ENCODE results near the gene SYT14.
A peak's percentile ranks its signal among the peaks of the same experiment; 100 is the strongest.

SYT14 gene

DNA sequence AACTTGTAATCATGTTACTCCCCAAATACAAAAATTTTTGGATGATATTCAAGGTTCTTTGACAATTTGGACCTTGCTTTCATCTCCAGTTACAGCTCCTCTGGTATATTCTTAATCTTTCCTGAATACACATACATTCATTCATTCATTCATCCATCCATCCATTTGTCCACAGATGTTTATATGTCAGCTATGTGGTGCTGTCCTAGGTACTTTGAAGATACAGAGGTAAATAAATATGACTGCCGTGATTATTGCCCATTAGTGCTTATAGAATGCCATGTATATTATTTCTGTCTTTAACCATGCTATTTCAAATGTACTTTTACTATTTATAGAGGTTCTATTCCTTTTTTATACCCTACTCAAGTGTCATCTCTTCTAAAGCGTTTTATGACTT is 72.1 kb downstream of the SYT14 start:
- Histone ChIP-seq H2BK120ac (ENCODE audit: low read depth, low read length) (no peak overlapping the region), H3K4me1 (ENCODE audit: control insufficient read depth, low read depth, low read length) (no peaks in the 10 kb centered on the region), H3K9ac (ENCODE audit: low read length) (no peak overlapping the region), H4K8ac (ENCODE audit: low read depth, low read length) (no peak overlapping the region), H2BK5ac (ENCODE audit: low read length) (no peak overlapping the region), H2AK5ac (ENCODE audit: low read length) (no peak overlapping the region), H3K27me3 (ENCODE audit: insufficient read depth, low read length, poor library complexity) (no peaks in the 10 kb centered on the region), H2BK15ac (replicated peaks; ENCODE audit: low read depth) (no peak overlapping the region), H4K5ac (ENCODE audit: low read length) (no peak overlapping the region), H3K23ac (ENCODE audit: low read length) (no peak overlapping the region), H3K36me3 (ENCODE audit: control insufficient read depth, insufficient read depth, low read length) (no peaks in the 10 kb centered on the region), H3K79me1 (ENCODE audit: low read length) (no peaks in the 10 kb centered on the region), H3K56ac (ENCODE audit: low read length) (no peak overlapping the region), H3K4me3 (ENCODE audit: low read length) (no peak overlapping the region), H3K18ac (ENCODE audit: low read length) (no peak overlapping the region), H3K27ac (ENCODE audit: low read depth, low read length) (no peak overlapping the region), H3K4me2 (ENCODE audit: low read length) (no peak overlapping the region), H3K79me2 (ENCODE audit: control insufficient read depth, insufficient read depth, low read length) (no peaks in the 10 kb centered on the region), H3K4ac (ENCODE audit: low read depth, low read length) (no peak overlapping the region)
- DNase-seq = no peak
- no CpG with 5 or more reads among the region's 2 CpGs for WGBS (ENCODE audit: extremely low coverage, insufficient coverage, low lambda C conversion rate)

DNA sequence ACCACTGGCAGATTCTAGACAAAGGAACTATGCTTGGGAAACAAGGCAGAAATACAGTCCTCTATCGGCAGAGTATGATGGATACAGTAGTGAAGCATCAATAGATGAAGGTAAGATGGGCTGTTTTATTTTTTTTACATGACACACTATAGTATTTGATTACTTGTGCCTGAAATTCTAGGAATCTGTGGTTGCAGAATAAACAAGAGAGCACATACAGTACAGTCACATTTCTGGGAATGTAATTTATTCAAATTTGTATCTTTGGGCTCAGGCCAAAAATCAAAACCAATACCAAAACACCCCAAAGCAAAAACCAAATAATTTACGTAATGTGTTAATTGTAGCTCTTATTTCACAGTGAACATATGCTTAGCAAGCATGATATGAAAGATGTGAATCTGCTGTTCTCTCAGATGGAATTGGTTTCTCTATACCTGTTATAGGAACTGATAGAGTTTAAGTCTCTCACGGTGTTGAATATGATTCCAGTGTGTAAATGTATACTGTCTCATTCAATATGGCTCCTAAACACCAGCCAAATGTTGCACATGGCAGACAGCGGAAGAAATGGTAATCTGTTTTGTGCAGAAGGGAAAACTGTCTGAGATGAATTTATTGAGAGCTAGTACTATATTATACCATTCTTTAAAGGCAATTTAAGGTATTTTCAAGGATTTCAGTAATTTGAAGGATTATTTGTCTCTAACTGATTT is 83.3 kb downstream of the SYT14 start:
- H2BK120ac ChIP-seq (ENCODE audit: low read depth, low read length) = no peak overlapping the region
- H3K36me3 ChIP-seq (ENCODE audit: control insufficient read depth, insufficient read depth, low read length) = no peaks in the 10 kb centered on the region
- no peaks in the 10 kb centered on the region for H3K4me1 ChIP-seq (ENCODE audit: control insufficient read depth, low read depth, low read length)
- H3K4ac ChIP-seq (ENCODE audit: low read depth, low read length) = no peak overlapping the region
- H3K4me2 ChIP-seq (ENCODE audit: low read length) = no peak overlapping the region
- H2AK5ac ChIP-seq (ENCODE audit: low read length) = no peak overlapping the region
- H3K56ac ChIP-seq (ENCODE audit: low read length) = no peak overlapping the region
- WGBS (ENCODE audit: extremely low coverage, insufficient coverage, low lambda C conversion rate) = no CpG with 5 or more reads among the region's 4 CpGs
- H3K27ac ChIP-seq (ENCODE audit: low read depth, low read length) = no peak overlapping the region
- no peak overlapping the region for H3K9ac ChIP-seq (ENCODE audit: low read length)
- H4K5ac ChIP-seq (ENCODE audit: low read length) = no peak overlapping the region
- no peak overlapping the region for H4K8ac ChIP-seq (ENCODE audit: low read depth, low read length)
- H3K79me1 ChIP-seq (ENCODE audit: low read length) = no peaks in the 10 kb centered on the region
- no peak overlapping the region for H2BK15ac ChIP-seq (replicated peaks; ENCODE audit: low read depth)
- H3K18ac ChIP-seq (ENCODE audit: low read length) = no peak overlapping the region
- H3K27me3 ChIP-seq (ENCODE audit: insufficient read depth, low read length, poor library complexity) = no peaks in the 10 kb centered on the region
- DNase-seq = no peak
- H3K23ac ChIP-seq (ENCODE audit: low read length) = no peak overlapping the region
- no peak overlapping the region for H2BK5ac ChIP-seq (ENCODE audit: low read length)
- H3K4me3 ChIP-seq (ENCODE audit: low read length) = no peak overlapping the region
- H3K79me2 ChIP-seq (ENCODE audit: control insufficient read depth, insufficient read depth, low read length) = no peaks in the 10 kb centered on the region

DNA sequence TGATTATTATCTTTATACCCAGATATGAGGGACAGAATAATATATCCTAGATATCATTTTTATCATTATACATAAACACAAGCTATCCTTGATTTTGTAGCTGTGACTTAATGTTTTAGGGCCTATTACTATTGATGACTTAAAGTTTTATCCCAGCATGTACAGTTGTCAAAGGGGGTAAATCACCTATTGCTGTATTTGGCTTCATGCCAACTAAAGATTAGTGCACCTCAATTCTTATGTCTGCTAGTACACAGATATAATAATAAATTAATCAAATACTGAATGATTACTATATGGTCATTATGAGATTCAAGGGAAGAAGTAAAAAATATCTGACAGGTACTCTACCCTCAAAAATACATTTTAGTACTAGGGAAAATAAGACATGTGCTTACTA is 84.0 kb downstream of the SYT14 start:
- Histone ChIP-seq H3K4me1 (ENCODE audit: control insufficient read depth, low read depth, low read length) (no peaks in the 10 kb centered on the region), H3K18ac (ENCODE audit: low read length) (no peak overlapping the region), H3K56ac (ENCODE audit: low read length) (no peak overlapping the region), H3K4me2 (ENCODE audit: low read length) (no peak overlapping the region), H4K8ac (ENCODE audit: low read depth, low read length) (no peak overlapping the region), H3K79me2 (ENCODE audit: control insufficient read depth, insufficient read depth, low read length) (no peaks in the 10 kb centered on the region), H3K27me3 (ENCODE audit: insufficient read depth, low read length, poor library complexity) (no peaks in the 10 kb centered on the region), H2BK15ac (replicated peaks; ENCODE audit: low read depth) (no peak overlapping the region), H3K4ac (ENCODE audit: low read depth, low read length) (no peak overlapping the region), H2BK120ac (ENCODE audit: low read depth, low read length) (no peak overlapping the region), H4K5ac (ENCODE audit: low read length) (no peak overlapping the region), H3K36me3 (ENCODE audit: control insufficient read depth, insufficient read depth, low read length) (no peaks in the 10 kb centered on the region), H2AK5ac (ENCODE audit: low read length) (no peak overlapping the region), H3K23ac (ENCODE audit: low read length) (no peak overlapping the region), H3K4me3 (ENCODE audit: low read length) (no peak overlapping the region), H2BK5ac (ENCODE audit: low read length) (no peak overlapping the region), H3K79me1 (ENCODE audit: low read length) (no peaks in the 10 kb centered on the region), H3K27ac (ENCODE audit: low read depth, low read length) (no peak overlapping the region), H3K9ac (ENCODE audit: low read length) (no peak overlapping the region)
- no peak for DNase-seq

DNA sequence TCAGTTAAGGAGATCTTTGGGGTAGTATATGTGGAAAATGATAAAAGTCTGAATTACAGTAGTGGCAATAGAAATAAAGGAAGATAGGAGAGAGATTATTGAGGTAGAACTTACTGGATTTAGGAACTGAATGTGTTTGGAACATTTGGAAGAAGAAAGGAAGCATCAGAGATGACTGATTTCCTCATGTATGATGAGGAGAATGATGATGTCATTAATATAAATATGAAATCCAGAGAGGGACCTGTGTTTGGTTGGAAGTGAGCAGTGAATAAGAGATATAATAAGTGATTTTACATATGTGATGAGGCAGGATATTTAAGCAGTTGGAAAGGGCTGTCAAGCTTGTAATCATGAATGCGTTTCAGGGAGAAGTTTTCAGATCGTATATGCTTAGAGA is 86.3 kb downstream of the SYT14 start:
- WGBS (ENCODE audit: extremely low coverage, insufficient coverage, low lambda C conversion rate) = 100% methylated on average over 2 of the region's 2 CpGs
- H2BK5ac ChIP-seq (ENCODE audit: low read length) = no peak overlapping the region
- H3K9ac ChIP-seq (ENCODE audit: low read length) = no peak overlapping the region
- no peaks in the 10 kb centered on the region for H3K4me1 ChIP-seq (ENCODE audit: control insufficient read depth, low read depth, low read length)
- no peak overlapping the region for H3K18ac ChIP-seq (ENCODE audit: low read length)
- H2AK5ac ChIP-seq (ENCODE audit: low read length) = no peak overlapping the region
- H2BK120ac ChIP-seq (ENCODE audit: low read depth, low read length) = no peak overlapping the region
- H4K5ac ChIP-seq (ENCODE audit: low read length) = no peak overlapping the region
- no peaks in the 10 kb centered on the region for H3K27me3 ChIP-seq (ENCODE audit: insufficient read depth, low read length, poor library complexity)
- no peak overlapping the region for H3K4ac ChIP-seq (ENCODE audit: low read depth, low read length)
- H3K27ac ChIP-seq (ENCODE audit: low read depth, low read length) = no peak overlapping the region
- H4K8ac ChIP-seq (ENCODE audit: low read depth, low read length) = no peak overlapping the region
- no peak overlapping the region for H2BK15ac ChIP-seq (replicated peaks; ENCODE audit: low read depth)
- H3K4me2 ChIP-seq (ENCODE audit: low read length) = no peak overlapping the region
- no peak overlapping the region for H3K56ac ChIP-seq (ENCODE audit: low read length)
- H3K4me3 ChIP-seq (ENCODE audit: low read length) = no peak overlapping the region
- H3K23ac ChIP-seq (ENCODE audit: low read length) = no peak overlapping the region
- DNase-seq = no peak
- no peaks in the 10 kb centered on the region for H3K79me1 ChIP-seq (ENCODE audit: low read length)
- no peaks in the 10 kb centered on the region for H3K79me2 ChIP-seq (ENCODE audit: control insufficient read depth, insufficient read depth, low read length)
- H3K36me3 ChIP-seq (ENCODE audit: control insufficient read depth, insufficient read depth, low read length) = no peaks in the 10 kb centered on the region

DNA sequence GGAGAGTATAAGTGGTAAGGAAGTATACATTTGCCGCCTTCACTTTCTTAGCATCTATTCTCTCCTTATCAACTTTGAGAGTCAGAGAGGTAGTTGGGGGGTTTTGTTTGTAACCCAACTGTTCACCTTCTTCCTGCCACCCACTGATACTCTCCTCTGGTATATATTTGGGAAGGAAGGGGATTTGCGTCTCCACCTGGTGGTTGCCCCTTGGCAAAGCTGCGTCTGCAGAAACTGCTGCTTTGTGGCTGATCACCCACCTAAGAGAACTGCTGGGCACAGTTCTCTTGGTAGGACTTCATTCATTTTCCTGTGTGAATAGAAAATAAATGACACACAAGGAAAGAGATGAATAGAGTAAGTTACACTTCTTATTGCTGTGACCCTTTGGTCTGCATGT is 87.0 kb downstream of the SYT14 start:
- Histone ChIP-seq H3K79me2 (ENCODE audit: control insufficient read depth, insufficient read depth, low read length) (no peaks in the 10 kb centered on the region), H3K18ac (ENCODE audit: low read length) (no peak overlapping the region), H3K36me3 (ENCODE audit: control insufficient read depth, insufficient read depth, low read length) (no peaks in the 10 kb centered on the region), H3K4me1 (ENCODE audit: control insufficient read depth, low read depth, low read length) (no peaks in the 10 kb centered on the region), H3K4me2 (ENCODE audit: low read length) (no peak overlapping the region), H2BK15ac (replicated peaks; ENCODE audit: low read depth) (no peak overlapping the region), H3K9ac (ENCODE audit: low read length) (no peak overlapping the region), H4K5ac (ENCODE audit: low read length) (no peak overlapping the region), H2AK5ac (ENCODE audit: low read length) (no peak overlapping the region), H2BK5ac (ENCODE audit: low read length) (no peak overlapping the region), H3K4me3 (ENCODE audit: low read length) (no peak overlapping the region), H3K79me1 (ENCODE audit: low read length) (no peaks in the 10 kb centered on the region), H3K27me3 (ENCODE audit: insufficient read depth, low read length, poor library complexity) (no peaks in the 10 kb centered on the region), H3K23ac (ENCODE audit: low read length) (no peak overlapping the region), H4K8ac (ENCODE audit: low read depth, low read length) (no peak overlapping the region), H3K4ac (ENCODE audit: low read depth, low read length) (no peak overlapping the region), H3K27ac (ENCODE audit: low read depth, low read length) (no peak overlapping the region), H2BK120ac (ENCODE audit: low read depth, low read length) (no peak overlapping the region), H3K56ac (ENCODE audit: low read length) (no peak overlapping the region)
- DNase-seq = peak; percentile 33
- WGBS (ENCODE audit: extremely low coverage, insufficient coverage, low lambda C conversion rate) = no CpG with 5 or more reads among the region's 3 CpGs

DNA sequence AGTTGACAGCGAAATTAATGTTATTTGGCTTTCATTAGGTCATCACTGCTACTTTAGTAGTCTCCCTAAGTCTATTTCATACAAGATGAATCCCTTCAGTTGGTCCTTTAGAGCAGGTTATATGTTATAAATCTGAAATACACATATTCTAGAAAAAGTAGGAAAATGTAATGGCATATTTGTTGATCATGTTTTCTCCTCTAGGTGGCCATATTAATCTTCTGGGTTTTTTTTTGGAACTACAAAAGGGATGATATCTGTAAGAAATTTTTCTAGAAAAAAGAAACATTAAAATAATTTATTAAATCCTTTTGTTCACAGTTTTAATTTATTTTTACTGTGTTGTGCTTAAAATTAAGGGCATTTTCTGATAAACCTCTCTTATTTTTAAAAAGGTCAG is 87.9 kb downstream of the SYT14 start:
- H4K8ac ChIP-seq (ENCODE audit: low read depth, low read length) = no peak overlapping the region
- no peaks in the 10 kb centered on the region for H3K4me1 ChIP-seq (ENCODE audit: control insufficient read depth, low read depth, low read length)
- H3K27ac ChIP-seq (ENCODE audit: low read depth, low read length) = no peak overlapping the region
- no peak overlapping the region for H2AK5ac ChIP-seq (ENCODE audit: low read length)
- H3K79me1 ChIP-seq (ENCODE audit: low read length) = no peaks in the 10 kb centered on the region
- DNase-seq = no peak
- no peak overlapping the region for H3K56ac ChIP-seq (ENCODE audit: low read length)
- no peak overlapping the region for H2BK120ac ChIP-seq (ENCODE audit: low read depth, low read length)
- no peak overlapping the region for H2BK15ac ChIP-seq (replicated peaks; ENCODE audit: low read depth)
- no peak overlapping the region for H3K4me3 ChIP-seq (ENCODE audit: low read length)
- H3K79me2 ChIP-seq (ENCODE audit: control insufficient read depth, insufficient read depth, low read length) = no peaks in the 10 kb centered on the region
- WGBS (ENCODE audit: extremely low coverage, insufficient coverage, low lambda C conversion rate) = no CpG with 5 or more reads among the region's 1 CpG
- H3K9ac ChIP-seq (ENCODE audit: low read length) = no peak overlapping the region
- no peak overlapping the region for H3K18ac ChIP-seq (ENCODE audit: low read length)
- H3K23ac ChIP-seq (ENCODE audit: low read length) = no peak overlapping the region
- no peak overlapping the region for H3K4me2 ChIP-seq (ENCODE audit: low read length)
- H2BK5ac ChIP-seq (ENCODE audit: low read length) = no peak overlapping the region
- H3K36me3 ChIP-seq (ENCODE audit: control insufficient read depth, insufficient read depth, low read length) = no peaks in the 10 kb centered on the region
- no peak overlapping the region for H3K4ac ChIP-seq (ENCODE audit: low read depth, low read length)
- no peak overlapping the region for H4K5ac ChIP-seq (ENCODE audit: low read length)
- no peaks in the 10 kb centered on the region for H3K27me3 ChIP-seq (ENCODE audit: insufficient read depth, low read length, poor library complexity)

Data from mesendoderm (in vitro differentiated cells).